HG02610 (cell line): ENCODE data around the gene KANK2.

Experiments used
- ATAC-seq: cut with Tn5 transposase; IDR thresholded peaks from one replicate; pipeline ENCODE4 v1.9.1; 2021; ENCODE audit warnings: mild to moderate bottlenecking, moderate library complexity; ENCODE audit not compliant: unreplicated experiment

Gene KANK2

GRCh38 chr19:11197291-11198174, at the start of gene KANK2:
TSS of gene KANK2 (minus strand) at chr19:11197545. CDS start at chr19:11194511, 3,034 bp downstream.
- peak; percentile 68 for ATAC-seq

GRCh38 chr19:11246941-11247340, 49.6 kb upstream of the KANK2 start:
- no peak for ATAC-seq

- ATAC-seq = no peak
Measured at GRCh38 chr19:11244846-11245589, 47.7 kb upstream of the KANK2 start.

GRCh38 chr19:11243798-11244169, 46.4 kb upstream of the KANK2 start:
- no peak for ATAC-seq

DNA sequence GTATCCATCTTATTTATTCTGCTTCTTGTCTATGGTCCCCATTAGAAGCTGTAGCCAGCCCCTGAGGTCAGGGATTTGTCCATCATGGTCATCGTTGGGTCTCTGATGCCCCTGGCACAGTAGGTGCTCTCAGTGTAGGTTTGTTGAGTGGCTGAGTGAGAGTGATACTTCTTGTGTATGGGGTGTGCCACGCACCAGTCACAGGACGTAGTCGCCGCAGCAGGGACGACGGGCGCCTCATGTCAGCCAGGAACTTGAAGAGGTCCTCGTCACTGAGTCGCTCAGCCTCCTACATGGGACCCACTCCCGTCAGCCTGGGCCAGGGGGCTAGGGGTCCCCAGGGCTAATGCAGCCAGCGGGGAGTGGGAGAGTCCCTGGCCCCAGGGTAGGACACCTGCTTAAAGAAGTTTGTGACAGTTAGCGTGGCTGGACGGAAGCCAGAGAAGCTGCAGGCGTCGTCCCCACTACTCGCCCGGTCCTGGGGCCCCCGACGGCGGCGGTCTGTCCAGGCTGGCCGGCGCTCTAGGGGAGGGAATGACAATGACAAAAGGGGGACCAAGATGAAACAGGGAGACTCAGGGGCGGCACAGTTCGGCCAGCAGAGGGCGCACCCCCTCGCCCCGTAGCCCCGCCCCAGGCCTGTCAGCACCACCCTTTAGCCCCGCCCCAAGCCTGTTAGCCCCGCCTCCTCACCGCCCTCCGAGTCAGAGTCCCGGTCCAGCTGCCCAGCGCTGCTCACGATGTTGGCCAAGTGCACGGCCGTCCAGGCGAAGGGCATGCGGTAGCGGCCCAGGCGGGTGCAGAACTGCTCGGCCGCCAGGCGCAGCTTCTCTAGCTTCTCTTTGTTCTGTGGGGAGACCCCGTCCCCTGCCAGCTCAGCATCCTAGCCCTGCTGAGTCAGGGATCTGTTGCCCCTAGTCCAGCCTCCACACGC, 45.8 kb upstream of the KANK2 start:
- peak; percentile 50 for ATAC-seq

DNA sequence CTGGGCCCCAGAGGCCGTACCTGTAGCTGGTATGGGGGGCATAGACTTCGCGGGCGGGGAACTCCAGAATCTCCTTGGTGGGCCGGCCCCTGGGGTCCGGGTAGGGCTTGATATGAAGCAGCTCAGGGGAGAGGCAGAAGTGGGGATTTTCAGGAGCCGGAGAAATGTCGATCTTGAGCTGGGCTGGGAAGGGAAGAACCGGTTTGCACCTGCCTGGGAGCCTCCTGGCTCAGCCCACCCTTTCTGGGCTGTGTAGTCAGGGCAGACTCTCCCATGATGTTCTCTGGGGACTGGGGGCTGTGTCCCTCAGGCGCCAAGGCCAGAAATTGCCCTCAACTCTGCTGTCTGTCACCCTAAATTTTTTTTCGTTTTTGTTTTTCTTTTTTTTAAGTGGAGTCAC, 44.7 kb upstream of the KANK2 start:
- ATAC-seq = no peak

GRCh38 chr19:11240008-11240444, 42.7 kb upstream of the KANK2 start:
- ATAC-seq = no peak

DNA sequence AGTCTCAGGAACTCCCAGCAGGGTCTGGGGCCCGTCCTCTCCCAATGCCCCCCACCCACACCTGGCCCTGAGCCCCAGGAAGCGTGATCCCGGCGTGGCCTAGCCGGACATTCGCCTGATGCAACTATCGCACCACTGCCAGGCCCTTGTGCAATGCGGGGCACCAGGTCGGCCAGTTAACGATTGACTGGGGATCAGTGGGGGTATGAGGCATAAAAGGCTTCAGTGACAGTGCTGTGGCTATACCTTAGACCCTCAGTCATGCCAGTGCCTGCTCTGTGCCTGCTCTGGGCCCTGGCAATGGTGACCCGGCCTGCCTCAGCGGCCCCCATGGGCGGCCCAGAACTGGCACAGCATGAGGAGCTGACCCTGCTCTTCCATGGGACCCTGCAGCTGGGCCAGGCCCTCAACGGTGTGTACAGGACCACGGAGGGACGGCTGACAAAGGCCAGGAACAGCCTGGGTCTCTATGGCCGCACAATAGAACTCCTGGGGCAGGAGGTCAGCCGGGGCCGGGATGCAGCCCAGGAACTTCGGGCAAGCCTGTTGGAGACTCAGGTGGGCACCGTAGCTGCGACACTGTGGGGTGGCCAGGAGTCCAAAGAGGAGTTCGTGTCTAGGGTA, 42.1 kb upstream of the KANK2 start, which contains the start of gene ANGPTL8:
ANGPTL8 (plus strand) TSS at position 243 of the 624 bp plus-strand sequence; CDS start at position 262, 19 bp downstream.
- ATAC-seq = no peak

DNA sequence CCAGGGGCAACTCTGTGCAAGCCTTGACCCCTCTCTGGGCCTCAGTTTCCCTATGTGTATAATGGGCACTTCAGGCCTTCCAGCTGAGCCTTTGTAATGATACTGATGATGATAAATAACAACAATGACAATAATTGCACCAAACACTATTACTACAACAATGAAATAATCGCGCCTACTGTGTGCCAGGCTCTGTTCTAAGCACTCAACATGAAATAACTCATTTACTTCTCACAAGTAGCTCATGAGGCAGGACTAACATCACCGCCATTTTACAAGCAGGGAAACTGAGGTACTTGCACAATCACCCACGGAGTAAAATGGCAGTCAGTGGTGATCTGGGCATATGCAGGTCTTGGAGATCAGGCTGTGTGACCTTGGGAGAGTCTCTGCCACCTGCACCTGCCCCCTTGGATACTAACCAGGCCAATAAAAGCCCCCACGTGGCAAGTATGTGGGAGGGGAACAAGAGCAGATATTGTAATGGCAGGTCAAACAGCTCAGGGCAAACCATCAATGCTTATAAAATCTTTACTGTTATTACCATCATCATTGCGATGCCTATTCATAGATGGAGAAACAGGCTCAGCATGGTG, 41.5 kb upstream of the KANK2 start:
- no peak for ATAC-seq

GRCh38 chr19:11238041-11238440, 40.7 kb upstream of the KANK2 start:
- no peak for ATAC-seq

GRCh38 chr19:11237321-11237720, 40.0 kb upstream of the KANK2 start:
- ATAC-seq = no peak

GRCh38 chr19:11236324-11237301, 39.3 kb upstream of the KANK2 start:
- ATAC-seq = no peak

DNA sequence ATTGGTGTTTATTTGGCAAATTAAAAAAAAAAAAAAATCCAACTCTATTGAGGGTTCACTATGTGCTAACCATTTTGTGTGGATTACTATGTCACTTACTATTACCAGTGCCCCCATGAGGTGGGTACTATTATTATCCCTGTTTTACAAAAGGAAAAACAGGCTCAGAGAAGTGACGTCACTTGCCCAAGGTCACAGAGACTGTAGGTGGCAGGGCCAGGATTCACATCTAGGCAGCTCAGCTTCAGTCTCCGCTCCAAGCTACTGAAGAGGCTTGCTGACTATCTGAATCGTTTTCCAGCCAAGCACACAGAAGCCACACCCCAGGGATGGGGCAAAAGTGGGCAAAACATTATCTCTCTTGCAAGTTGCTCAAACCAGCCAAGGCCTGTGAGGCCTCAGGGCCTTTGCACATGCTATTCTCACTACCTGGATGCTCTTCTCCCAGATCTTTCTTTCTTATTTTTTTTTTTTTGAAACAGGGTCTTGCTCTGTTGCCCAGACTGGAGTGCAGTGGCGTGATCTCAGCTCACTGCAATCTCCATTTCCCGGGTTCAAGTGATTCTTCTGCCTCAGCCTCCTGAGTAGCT, 37.2 kb upstream of the KANK2 start:
- no peak for ATAC-seq

GRCh38 chr19:11233073-11233472, 35.7 kb upstream of the KANK2 start:
- no peak for ATAC-seq

- no peak for ATAC-seq
Measured at GRCh38 chr19:11232555-11232954, 35.2 kb upstream of the KANK2 start.

DNA sequence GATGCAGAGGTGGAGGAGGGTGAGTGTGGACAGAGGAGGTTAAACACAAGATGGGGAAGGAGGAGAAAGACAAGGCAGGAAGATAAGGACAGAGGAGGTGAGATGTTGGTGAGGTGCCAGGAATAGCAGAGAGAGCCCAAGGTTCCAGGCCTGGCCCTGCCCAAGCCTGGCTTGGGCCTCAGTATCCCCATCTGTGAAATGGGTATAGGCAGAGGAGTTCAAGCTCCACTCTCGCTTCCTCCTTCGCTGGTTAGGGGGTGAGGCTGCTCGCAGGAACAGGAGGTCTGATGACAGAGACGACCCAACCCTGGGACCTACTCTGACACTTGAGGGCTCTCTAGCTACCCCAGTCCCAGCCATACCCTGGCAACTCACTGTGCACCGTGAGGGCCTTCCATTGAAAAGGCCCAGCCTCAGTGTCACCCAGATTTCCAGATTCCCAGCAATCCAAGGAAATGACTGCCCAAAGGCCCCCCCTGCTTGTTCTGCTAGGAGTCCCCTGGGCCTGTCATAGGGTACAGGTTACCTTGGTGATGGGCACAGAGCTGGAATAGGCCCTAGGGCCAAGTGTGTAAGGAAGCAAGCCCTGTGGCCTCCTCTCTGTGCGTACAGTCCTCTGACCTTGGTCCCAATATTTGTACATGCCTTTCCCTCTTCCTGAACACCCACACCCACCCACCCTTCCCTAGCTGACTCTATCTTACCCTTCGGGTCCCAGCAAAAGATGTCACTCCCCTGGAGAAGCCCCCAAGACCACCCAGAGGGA, 33.5 kb upstream of the KANK2 start:
- ATAC-seq = no peak

GRCh38 chr19:11227195-11227886, 30.0 kb upstream of the KANK2 start:
- no peak for ATAC-seq
